AG10803 (cell line): Measurements from ENCODE around the gene TIMM17A.

Experiments
- DNase-seq: peaks from one replicate; pipeline ENCODE4 v3.0.0; 2010; ENCODE audit warnings: low read depth
- H3K4me3 ChIP-seq: 2 replicates; pipeline ENCODE4 v1.5.1; 2011; ENCODE audit warnings: mild to moderate bottlenecking, low read length, control low read depth
- TF ChIP-seq, protein P1 (sequence below): conservative IDR thresholded peaks from 2 replicates; pipeline ENCODE4 v1.5.1; 2011; ENCODE audit warnings: mild to moderate bottlenecking, low read length, control low read depth, inconsistent platforms

TIMM17A gene

DNA sequence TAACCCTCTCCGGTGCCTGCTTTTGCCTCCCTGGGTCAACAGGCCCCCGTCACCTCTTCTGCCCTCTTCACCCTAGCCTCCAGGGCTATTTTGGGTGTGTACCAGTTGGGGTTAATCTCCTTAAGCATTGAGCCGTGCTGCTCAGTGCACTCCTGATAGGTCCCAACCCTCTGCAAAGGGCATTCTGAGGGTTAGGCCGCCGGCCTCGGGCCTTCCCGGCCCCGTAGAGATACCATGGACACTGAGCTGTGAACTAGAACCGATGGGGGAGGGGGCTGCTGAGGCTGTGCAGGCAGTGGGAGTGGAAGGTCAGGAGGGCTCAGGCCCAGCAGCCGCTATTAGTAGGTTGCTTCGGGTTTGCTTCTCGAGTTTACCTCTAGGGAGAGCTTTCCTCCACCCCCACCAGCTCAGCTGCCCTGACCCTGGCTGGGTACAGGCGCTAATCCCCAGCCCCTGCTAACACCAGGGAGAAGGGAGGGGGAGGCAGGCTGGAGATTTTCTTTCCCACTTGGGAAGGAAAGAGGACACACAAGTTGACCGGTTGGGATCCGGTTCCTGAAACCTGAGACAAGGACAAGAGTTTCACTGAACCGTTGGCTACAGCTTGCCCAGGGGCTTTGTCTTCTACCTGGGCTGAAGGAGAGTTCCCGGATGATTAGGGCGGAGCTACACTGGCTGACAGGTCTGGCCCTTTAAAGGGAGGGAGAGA is 13.7 kb upstream of the TIMM17A start:
- no peak overlapping the region for H3K4me3 ChIP-seq
- TF ChIP-seq, protein P1, sequence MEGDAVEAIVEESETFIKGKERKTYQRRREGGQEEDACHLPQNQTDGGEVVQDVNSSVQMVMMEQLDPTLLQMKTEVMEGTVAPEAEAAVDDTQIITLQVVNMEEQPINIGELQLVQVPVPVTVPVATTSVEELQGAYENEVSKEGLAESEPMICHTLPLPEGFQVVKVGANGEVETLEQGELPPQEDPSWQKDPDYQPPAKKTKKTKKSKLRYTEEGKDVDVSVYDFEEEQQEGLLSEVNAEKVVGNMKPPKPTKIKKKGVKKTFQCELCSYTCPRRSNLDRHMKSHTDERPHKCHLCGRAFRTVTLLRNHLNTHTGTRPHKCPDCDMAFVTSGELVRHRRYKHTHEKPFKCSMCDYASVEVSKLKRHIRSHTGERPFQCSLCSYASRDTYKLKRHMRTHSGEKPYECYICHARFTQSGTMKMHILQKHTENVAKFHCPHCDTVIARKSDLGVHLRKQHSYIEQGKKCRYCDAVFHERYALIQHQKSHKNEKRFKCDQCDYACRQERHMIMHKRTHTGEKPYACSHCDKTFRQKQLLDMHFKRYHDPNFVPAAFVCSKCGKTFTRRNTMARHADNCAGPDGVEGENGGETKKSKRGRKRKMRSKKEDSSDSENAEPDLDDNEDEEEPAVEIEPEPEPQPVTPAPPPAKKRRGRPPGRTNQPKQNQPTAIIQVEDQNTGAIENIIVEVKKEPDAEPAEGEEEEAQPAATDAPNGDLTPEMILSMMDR = no peak
- no peak for DNase-seq

DNA sequence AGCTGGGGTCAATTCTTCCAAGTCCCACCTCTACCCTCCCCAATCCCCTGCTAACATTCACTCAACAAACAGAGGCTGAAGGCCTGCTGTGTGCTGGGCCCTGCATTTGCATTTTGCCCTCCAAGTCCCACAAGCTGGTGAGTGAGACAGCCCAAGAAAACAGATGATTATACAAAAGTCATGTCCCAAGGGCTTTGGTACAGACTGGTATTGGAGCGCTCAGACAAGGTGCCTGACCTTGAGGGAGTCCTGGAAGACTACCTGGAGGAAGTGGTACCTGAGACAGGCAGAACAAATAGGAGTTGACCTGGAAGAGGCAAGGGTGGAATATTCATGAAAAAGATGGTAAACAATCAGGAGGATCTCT is 13.2 kb upstream of the TIMM17A start:
- H3K4me3 ChIP-seq = no peak overlapping the region
- TF ChIP-seq, protein P1 = no peak
- DNase-seq = no peak

DNA sequence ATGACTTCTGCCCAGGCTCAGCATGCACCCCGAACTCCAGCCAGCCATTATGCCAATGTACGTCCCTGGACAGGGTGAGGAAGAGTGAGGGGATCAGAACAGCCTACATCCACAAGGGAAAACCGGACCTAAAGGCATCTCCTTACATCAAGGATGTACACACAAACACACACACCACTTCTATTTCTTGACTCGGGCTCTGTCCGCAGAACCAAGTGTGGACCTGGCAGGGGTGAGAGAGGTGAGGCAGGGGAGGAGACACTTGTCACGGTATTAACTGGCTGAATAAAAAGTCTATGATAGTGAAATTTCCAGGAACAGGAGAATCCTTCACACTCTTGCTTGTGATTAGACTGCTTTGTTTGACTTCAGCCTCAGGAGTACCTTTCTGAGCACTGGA is 11.3 kb upstream of the TIMM17A start:
- TF ChIP-seq, protein P1 = no peak
- peak overlapping the region; percentile 89 for H3K4me3 ChIP-seq
- DNase-seq = no peak

DNA sequence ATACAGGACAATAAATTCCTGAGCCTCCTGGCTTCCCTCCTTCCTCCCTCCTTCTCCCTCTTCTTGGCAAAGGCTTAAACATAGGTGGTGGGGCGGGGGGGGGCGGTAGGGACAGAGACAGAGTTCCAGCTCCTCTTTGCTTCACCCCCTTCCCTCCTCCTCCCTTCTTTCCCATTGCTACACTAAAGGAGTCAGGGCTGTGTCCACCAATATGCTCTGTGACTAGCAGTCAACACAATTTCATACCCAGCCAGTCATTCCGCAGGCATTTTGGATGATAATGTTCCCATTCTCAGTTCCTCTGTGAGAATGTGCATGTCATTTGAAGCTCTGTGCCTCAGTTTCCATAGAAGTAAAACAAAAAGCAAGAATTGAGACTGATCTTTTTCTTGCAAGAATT is 10.7 kb upstream of the TIMM17A start:
- TF ChIP-seq, protein P1 = no peak
- H3K4me3 ChIP-seq = peak overlapping the region; percentile 89
- DNase-seq = no peak

DNA sequence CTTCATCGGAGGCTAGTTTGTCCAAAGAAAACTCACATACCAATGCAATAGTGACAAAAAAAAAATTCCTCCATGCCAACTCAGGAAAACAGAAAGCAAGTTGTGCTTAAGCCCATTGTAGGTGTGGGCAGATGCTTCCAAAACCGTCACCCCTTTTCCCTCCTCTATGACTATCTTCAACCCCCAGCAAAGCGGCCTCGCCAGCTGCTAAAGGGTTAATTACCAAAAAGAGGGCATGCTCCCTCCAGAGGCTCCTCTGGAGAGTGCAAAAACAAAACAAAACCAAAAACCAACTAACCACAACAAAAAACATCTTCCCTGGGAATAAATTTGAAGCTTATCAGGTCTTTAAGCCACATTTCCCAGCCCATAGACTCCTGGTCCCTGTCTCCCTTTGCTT is 10.1 kb upstream of the TIMM17A start:
- no peak for DNase-seq
- TF ChIP-seq, protein P1 = peak; percentile 67

DNA sequence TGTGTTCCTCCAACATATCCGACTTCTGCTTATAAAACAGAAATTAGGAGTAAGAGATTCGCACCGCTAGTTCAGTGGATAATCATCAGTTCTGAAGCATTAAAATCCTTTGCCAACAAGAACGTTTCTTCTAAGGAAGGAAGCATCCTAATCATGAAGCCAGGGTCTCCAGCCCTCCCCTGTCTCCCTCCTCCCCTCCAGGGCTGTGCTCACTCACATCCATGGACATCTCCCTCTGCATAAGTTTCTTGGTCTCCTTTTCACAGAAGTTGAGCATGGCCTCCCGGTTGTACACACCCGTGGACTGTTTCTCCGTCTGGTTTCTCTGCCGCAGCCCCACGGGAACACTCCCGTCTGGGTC is 9.5 kb upstream of the TIMM17A start:
- peak overlapping the region; percentile 89 for H3K4me3 ChIP-seq
- DNase-seq = no peak
- TF ChIP-seq, protein P1 = no peak

More for the DNA sequence above, 10.1 kb upstream of the TIMM17A start:
- H3K4me3 ChIP-seq = peak overlapping the region; percentile 89

DNA sequence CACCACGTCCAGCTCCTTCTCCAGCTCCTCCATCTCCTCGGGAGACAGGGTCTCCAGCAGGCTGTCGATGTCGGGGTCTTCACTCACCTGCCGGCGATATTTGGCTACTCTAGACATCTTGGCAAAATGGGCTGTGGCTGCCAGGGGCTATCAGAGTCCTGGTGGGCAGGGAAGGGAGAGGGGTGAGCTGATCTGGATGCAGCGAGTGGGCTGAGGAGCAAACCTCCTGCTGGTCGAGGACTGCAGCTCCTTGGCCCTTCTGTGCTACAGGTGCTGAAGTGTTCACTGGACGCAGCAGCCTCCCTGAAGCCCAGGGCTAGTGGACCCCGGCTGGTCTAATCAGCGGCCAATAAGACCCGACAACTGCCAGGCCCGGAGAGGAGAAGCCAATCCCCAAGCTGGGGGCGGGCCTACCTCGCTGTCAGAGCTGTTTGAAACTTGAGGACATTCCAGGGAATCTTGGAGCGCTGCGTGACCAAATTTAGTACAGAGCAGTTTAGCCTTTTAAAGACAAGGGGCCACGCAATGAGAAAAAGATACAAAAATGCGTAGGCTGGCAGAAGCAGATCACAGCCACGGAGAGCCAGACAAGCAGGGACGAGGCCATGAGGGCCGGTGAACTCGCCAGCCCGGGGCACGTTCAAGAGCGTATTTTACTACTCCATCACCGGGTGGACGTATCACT is 8.9 kb upstream of the TIMM17A start, which contains the start of gene LMOD1:
TSS of gene LMOD1 (minus strand) at position 325 of the 685 bp plus-strand sequence. CDS start at position 117, 208 bp downstream.
- DNase-seq = peak; percentile 94
- TF ChIP-seq, protein P1 = no peak
- peak within 1 kb of the TSS; percentile 89 for H3K4me3 ChIP-seq
